Fibroblast of lung (primary cell): ENCODE measurements around the gene RAB40B.

Source experiments
- CTCF ChIP-seq, 2 donors: IDR thresholded peaks in 1 of 2; conservative IDR thresholded peaks in 1 of 2; 1 replicate in 1 of 2; 2 replicates in 1 of 2; pipeline ENCODE4 v1.5.1; 2011 to 2012; ENCODE audit warnings: low read length in 2 of 2, control low read depth in 1 of 2, inconsistent platforms in 1 of 2, low read depth in 1 of 2, mild to moderate bottlenecking in 1 of 2
- EZH2 ChIP-seq: IDR thresholded peaks from 2 replicates; pipeline ENCODE4 v1.5.1; 2012; ENCODE audit warnings: low read length, control low read depth, mild to moderate bottlenecking; ENCODE audit errors: missing control alignments

- TF ChIP-seq CTCF (conservative IDR thresholded peaks at IDR 0.05 in 1 of 2, IDR thresholded peaks at IDR 0.05 in 1 of 2; ENCODE audit: low read depth in 1 of 2, low read length in 2 of 2) (no peak), EZH2 (no peak)
Measured at GRCh38 chr17:82683534-82683933, 15.0 kb downstream of the RAB40B start.
